BJ (cell line): ENCODE results near the gene HMGB1. TPM values are rescaled to one million over a fixed set of nuclear protein-coding genes. Genes with fewer than 3 reads are reported as not detected.

Experiments
- CTCF ChIA-PET: fragments of 350-600 bp; formaldehyde crosslinking; extraction: SDS; loops from one replicate; lab custom pipeline; 2021; ENCODE audit warnings: antibody characterized with exemption, inconsistent platforms; lab: Yijun Ruan, JAX
- POLR2A ChIA-PET: fragments of 300-600 bp; sonication (Branson Sonifier 250); formaldehyde crosslinking; extraction: SDS; loops from one replicate; lab custom pipeline; 2021; ENCODE audit warnings: antibody characterized with exemption; lab: Charles Lee
- DNase-seq: peaks from one replicate; pipeline ENCODE4 v3.0.0-alpha.2; 2011; ENCODE audit warnings: low read depth
- H3K27me3 ChIP-seq: 2 replicates; pipeline ENCODE4 v1.6.0; 2011; ENCODE audit warnings: low read length; ENCODE audit not compliant: control insufficient read depth, insufficient read depth
- H3K36me3 ChIP-seq: 2 replicates; pipeline ENCODE4 v1.5.1; 2011; ENCODE audit warnings: low read length; ENCODE audit not compliant: control insufficient read depth, insufficient read depth
- H3K4me3 ChIP-seq: 2 replicates; pipeline ENCODE4 v1.5.1; 2011; ENCODE audit warnings: low read depth, mild to moderate bottlenecking, control low read depth, low read length
- CTCF ChIP-seq: IDR thresholded peaks from 2 replicates; pipeline ENCODE4 v1.5.1; 2011; ENCODE audit warnings: low read depth, mild to moderate bottlenecking, control low read depth, inconsistent platforms, low read length, moderate library complexity; ENCODE audit not compliant: insufficient read depth
- polyA plus RNA-seq: library from polyadenylated mRNA; depleted of rRNA; stranded (reverse); fragments of >200 nt; gene quantifications from 2 replicates; pipeline ENCODE4 v1.2.3, GENCODE V29; 2011; rRNA removed

Gene HMGB1
- polyA plus RNA-seq, 1 experiment = 93.4 TPM

GRCh38 chr13:30408319-30409101 is 57.2 kb downstream of the HMGB1 start:
- ChIA-PET POLR2A (interaction anchor here (0.5 kb wide), 1 partner anchor 176 kb away, joined by 4 read pairs; no protein-coding TSS in a partner anchor), CTCF (interaction anchor here (0.6 to 2.9 kb wide), 8 partner anchors 8 to 202 kb away, joined by 3 to 15 read pairs (median 4); no protein-coding TSS in a partner anchor)
- no peak for DNase-seq
- H3K4me3 ChIP-seq = peak overlapping the region; percentile 7
- peak; percentile 74 for TF ChIP-seq CTCF
- H3K27me3 ChIP-seq = no peaks in the 10 kb centered on the region
- H3K36me3 ChIP-seq = no peaks in the 10 kb centered on the region

DNA sequence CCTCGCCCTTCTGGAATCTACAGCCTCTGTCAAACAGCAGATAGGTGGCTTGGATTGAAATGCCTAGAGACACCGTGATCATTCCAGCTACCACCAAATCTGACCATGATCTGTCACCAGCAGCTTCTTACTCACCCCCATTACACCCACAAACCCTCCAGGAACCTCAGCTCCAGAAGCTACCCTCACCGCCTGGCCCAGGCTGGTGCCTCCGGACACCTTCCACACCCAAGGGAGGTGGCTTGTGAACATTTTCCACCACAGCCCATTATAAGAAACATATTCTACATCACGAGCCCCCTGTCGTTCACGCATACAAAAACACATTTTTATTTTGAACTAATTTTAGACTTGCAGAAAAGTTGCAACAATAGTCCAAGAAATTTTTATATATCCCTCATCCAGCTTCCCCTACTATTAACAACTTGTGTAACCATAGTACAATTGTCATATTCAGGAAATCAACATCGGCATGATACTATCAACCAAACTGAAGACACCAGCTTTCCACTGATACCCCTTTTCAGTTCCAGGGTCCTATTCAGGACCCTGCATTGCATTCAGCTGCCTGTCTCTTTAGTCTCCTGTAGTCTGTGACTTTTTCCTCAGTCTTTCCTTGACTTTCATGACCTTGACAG is 58.8 kb downstream of the HMGB1 start:
- DNase-seq = no peak

More for the DNA sequence above, 58.8 kb downstream of the HMGB1 start:
- H3K4me3 ChIP-seq = no peak overlapping the region
- H3K27me3 ChIP-seq = no peaks in the 10 kb centered on the region
- no peaks in the 10 kb centered on the region for H3K36me3 ChIP-seq
- TF ChIP-seq CTCF = no peak
- CTCF ChIA-PET = interaction anchor here (0.5 to 2.9 kb wide), 5 partner anchors 9 to 71 kb away, joined by 3 to 15 read pairs (median 4); no protein-coding TSS in a partner anchor
- POLR2A ChIA-PET = no interaction called here

Other genes starting within 250 kb of the HMGB1 start
- 9.1 and 17.0 TPM in 2 replicates for gene KATNAL1, start 158.4 kb downstream of the HMGB1 start, polyA plus RNA-seq
- 0.31 TPM in 1 of 2 replicates, not detected in the other for gene UBE2L5, start 43.4 kb downstream of the HMGB1 start, polyA plus RNA-seq
- gene USPL1, start 152.0 kb upstream of the HMGB1 start, polyA plus RNA-seq = 7.5 and 10.9 TPM in 2 replicates